Body of pancreas (tissue), 4 donors: ENCODE data around the gene CFAP97D2. TPM values are rescaled to one million over a fixed set of nuclear protein-coding genes. Genes with fewer than 3 reads are reported as not detected.
"Not testable (repeated sequence)": the region's sequence is repeated elsewhere in the genome, so short reads cannot be mapped to it uniquely, and the experiment has no call there.

Source experiments
- ATAC-seq: fragments of 150-250 bp; one replicate; pipeline ENCODE4 v1.9.1; 2016
- DNase-seq, 4 donors: peaks; one replicate each; pipeline ENCODE4 v3.0.0-alpha.2; 2019
- H3K27ac ChIP-seq, 4 donors: fragments of 200-600 bp; sonication (generic); 1 replicate in 3 of 4; 2 replicates in 1 of 4; pipeline versions ENCODE4 v1.5.1 to v1.6.1; 2016 to 2019; ENCODE audit warnings: mild to moderate bottlenecking in 1 of 4, mixed read lengths in 1 of 4, moderate library complexity in 1 of 4
- H3K27me3 ChIP-seq, 2 donors: fragments of 200-600 bp; sonication (generic); one replicate each; pipeline ENCODE4 v1.6.0; 2016; ENCODE audit warnings: mild to moderate bottlenecking in 1 of 2
- H3K36me3 ChIP-seq, 2 donors: fragments of 200-600 bp; sonication (generic); replicated peaks in 1 of 2; 2 replicates each; pipeline ENCODE4 v1.5.1; 2016; ENCODE audit warnings: low read depth in 2 of 2; ENCODE audit not compliant: insufficient read depth in 1 of 2
- H3K4me1 ChIP-seq: fragments of 200-600 bp; sonication (generic); one replicate; pipeline ENCODE4 v1.6.0; 2016
- H3K4me3 ChIP-seq, 2 donors: fragments of 200-600 bp; sonication (generic); 1 replicate in 1 of 2; 2 replicates in 1 of 2; pipeline ENCODE4 v1.5.1; 2016 to 2019
- H3K9me3 ChIP-seq, 3 donors: fragments of 200-600 bp; sonication (generic); 1 replicate in 2 of 3; 2 replicates in 1 of 3; pipeline ENCODE4 v1.5.1; 2016
- CTCF ChIP-seq, 7 experiments: fragments of 450-650 bp in 4 of 7; fragments of 200-600 bp in 3 of 7; sonication (generic) in 3 of 7; IDR thresholded peaks; one replicate each; pipeline ENCODE4 v1.5.1; 2016 to 2019; ENCODE audit warnings: antibody characterized with exemption in 7 of 7
- POLR2A ChIP-seq, 3 donors: fragments of 450-650 bp; IDR thresholded peaks; one replicate each; pipeline ENCODE4 v1.6.1; 2016; ENCODE audit warnings: antibody characterized with exemption in 3 of 3, mild to moderate bottlenecking in 2 of 3
- WGBS, 2 donors: methylation state at CpG; one replicate each; pipeline ENCODE4 v1.1.5; 2017; 5-methylcytosine and 5-hydroxymethylcytosine counted together
- intact Hi-C: fragments of 100-400 bp; cut with DNase I; formaldehyde crosslinking; loops from one replicate; pipeline ENCODE4 v1.15.1; 2023
- total RNA-seq, 2 donors: library from RNA; depleted of rRNA; stranded (reverse); fragments of >200 nt; gene quantifications; one replicate each; pipeline ENCODE4 v1.1.0, GENCODE V29; 2016

The CFAP97D2 gene
- total RNA-seq, 2 donors from 2014 or later = not detected

GRCh38 chr13:114196629-114197028, 17.6 kb downstream of the CFAP97D2 start:
- peak; percentile 87 for ATAC-seq

GRCh38 chr13:114198556-114198955, 19.5 kb downstream of the CFAP97D2 start:
- Histone ChIP-seq H3K4me1 (peaks cover 12% of the 10 kb centered on the region), H3K36me3 (no peaks in the 10 kb centered on the region), H3K27me3 (no peaks in the 10 kb centered on the region), H3K4me3 (no peak overlapping the region), H3K9me3 (no peaks in the 10 kb centered on the region), H3K27ac (no peak overlapping the region)
- no peak for TF ChIP-seq CTCF (IDR thresholded peaks at IDR 0.05)
- no peak for TF ChIP-seq POLR2A (IDR thresholded peaks at IDR 0.05)
- no peak for ATAC-seq
- 85 to 90% methylated on average over 12 to 19 of the region's 47 CpGs for WGBS, 2 donors
- intact Hi-C loops = no loop called here
- no peak for DNase-seq

More at GRCh38 chr13:114196629-114197028, 17.6 kb downstream of the CFAP97D2 start:
- Histone ChIP-seq H3K27me3 (no peaks in the 10 kb centered on the region), H3K36me3 (no peaks in the 10 kb centered on the region), H3K4me3 (peak overlapping the region; percentile 21 to 32), H3K27ac (peak overlapping the region; percentile 76 to 96 (median 91)), H3K4me1 (peaks cover 12% of the 10 kb centered on the region), H3K9me3 (no peaks in the 10 kb centered on the region)
- 28 to 35% methylated on average over 5 of the region's 5 CpGs for WGBS, 2 donors
- DNase-seq = peak; percentile 58 to 82 (median 64)
- TF ChIP-seq CTCF (IDR thresholded peaks at IDR 0.05) (no peak), POLR2A (IDR thresholded peaks at IDR 0.05) (peak; percentile 31 to 91 (median 88))
- intact Hi-C loops = no loop called here

- intact Hi-C loops, ATAC-seq, H3K4me3 ChIP-seq, H3K36me3 ChIP-seq, H3K27me3 ChIP-seq, H3K27ac ChIP-seq, DNase-seq, H3K9me3 ChIP-seq: not testable (repeated sequence)
- H3K4me1 ChIP-seq = peaks cover 12% of the 10 kb centered on the region
- 47% methylated on average over 38 of the region's 75 CpGs; no CpG with 5 or more reads in 1 of the 2 donors for WGBS, 2 donors
Observed at GRCh38 chr13:114199526-114199925, 20.5 kb downstream of the CFAP97D2 start.

GRCh38 chr13:114199954-114200353, 20.9 kb downstream of the CFAP97D2 start:
- H3K4me1 ChIP-seq = peaks cover 12% of the 10 kb centered on the region
- no peaks in the 10 kb centered on the region for H3K36me3 ChIP-seq
- no peaks in the 10 kb centered on the region for H3K9me3 ChIP-seq
- H3K27me3 ChIP-seq = no peaks in the 10 kb centered on the region
- ATAC-seq = no peak
- intact Hi-C loops = no loop called here
- TF ChIP-seq POLR2A (IDR thresholded peaks at IDR 0.05) = no peak
- TF ChIP-seq CTCF (IDR thresholded peaks at IDR 0.05) = no peak
- no peak for DNase-seq
- H3K27ac ChIP-seq = no peak overlapping the region
- H3K4me3 ChIP-seq = no peak overlapping the region
- WGBS, 2 donors = 75 to 86% methylated on average over 21 to 29 of the region's 42 CpGs

- no peaks in the 10 kb centered on the region for H3K9me3 ChIP-seq
- H3K27me3 ChIP-seq = no peaks in the 10 kb centered on the region
- DNase-seq (no peak), ATAC-seq (no peak)
- no peaks in the 10 kb centered on the region for H3K36me3 ChIP-seq
- H3K4me1 ChIP-seq = peaks cover 12% of the 10 kb centered on the region
- no peak overlapping the region for H3K27ac ChIP-seq
- no peak for TF ChIP-seq POLR2A (IDR thresholded peaks at IDR 0.05)
- no peak overlapping the region for H3K4me3 ChIP-seq
- intact Hi-C loops = no loop called here
- WGBS, 2 donors = 53 to 68% methylated on average over 11 to 18 of the region's 18 CpGs
Observed at GRCh38 chr13:114200399-114200911, 21.4 kb downstream of the CFAP97D2 start.

GRCh38 chr13:114202581-114202980, 23.5 kb downstream of the CFAP97D2 start:
- DNase-seq = no peak
- ATAC-seq = no peak
- H3K4me3 ChIP-seq = no peak overlapping the region
- H3K36me3 ChIP-seq = no peaks in the 10 kb centered on the region
- no peak overlapping the region for H3K27ac ChIP-seq
- H3K4me1 ChIP-seq = peaks cover 5% of the 10 kb centered on the region
- H3K9me3 ChIP-seq = no peaks in the 10 kb centered on the region
- intact Hi-C loops = no loop called here
- WGBS, 2 donors = 80 to 94% methylated on average over 4 to 6 of the region's 6 CpGs
- no peak for TF ChIP-seq POLR2A (IDR thresholded peaks at IDR 0.05)
- TF ChIP-seq CTCF (IDR thresholded peaks at IDR 0.05) = no peak
- no peaks in the 10 kb centered on the region for H3K27me3 ChIP-seq
